CD8-positive, alpha-beta memory T cell (primary cell): ENCODE measurements around the gene LYST. TPM values are rescaled to one million over a fixed set of nuclear protein-coding genes. Genes with fewer than 3 reads are reported as not detected.

ENCODE experiments used
- CTCF ChIA-PET: fragments of 350-600 bp; sonication (Branson Sonifier 250); formaldehyde crosslinking; loops from one replicate; lab custom pipeline; 2021; ENCODE audit warnings: antibody characterized with exemption; lab: Charles Lee
- POLR2A ChIA-PET: fragments of 350-600 bp; sonication (Branson Sonifier 250); formaldehyde crosslinking; loops from one replicate; lab custom pipeline; 2021; ENCODE audit warnings: antibody characterized with exemption; lab: Charles Lee
- DNase-seq, 5 donors: peaks; one replicate each; pipeline versions ENCODE4 v3.0.0 to v3.0.0-alpha.2; 2020 to 2022; ENCODE audit warnings: mixed read lengths in 1 of 5
- H3K27ac ChIP-seq: one replicate; pipeline ENCODE4 v1.7.0; 2013; ENCODE audit warnings: low read depth, mild to moderate bottlenecking, low read length, moderate library complexity
- H3K27me3 ChIP-seq: 2 replicates; pipeline ENCODE4 v1.7.0; 2013; ENCODE audit warnings: low read length, mild to moderate bottlenecking; ENCODE audit not compliant: insufficient read depth, poor library complexity, severe bottlenecking
- H3K36me3 ChIP-seq: 2 replicates; pipeline ENCODE4 v1.7.0; 2013; ENCODE audit warnings: mild to moderate bottlenecking, low read length, moderate library complexity; ENCODE audit not compliant: insufficient read depth
- H3K4me1 ChIP-seq: 2 replicates; pipeline ENCODE4 v1.7.0; 2013; ENCODE audit warnings: mild to moderate bottlenecking, low read length, moderate library complexity; ENCODE audit not compliant: insufficient read depth
- H3K4me3 ChIP-seq: 2 replicates; pipeline ENCODE4 v1.7.0; 2013; ENCODE audit warnings: mild to moderate bottlenecking, low read length
- H3K9me3 ChIP-seq: 2 replicates; pipeline ENCODE4 v1.7.0; 2013; ENCODE audit warnings: mild to moderate bottlenecking, low read length
- H3K27ac Mint-ChIP-seq, 8 donors: one replicate each; pipeline ENCODE4 v1.8.0; 2020 to 2021; ENCODE audit warnings: mixed read lengths in 8 of 8, mild to moderate bottlenecking in 6 of 8, inconsistent platforms in 3 of 8, moderate library complexity in 3 of 8
- H3K27me3 Mint-ChIP-seq, 2 donors: one replicate each; pipeline ENCODE4 v1.8.0; 2020 to 2021; ENCODE audit warnings: mixed read lengths in 2 of 2, mild to moderate bottlenecking in 1 of 2, moderate library complexity in 1 of 2
- H3K36me3 Mint-ChIP-seq, 3 donors: one replicate each; pipeline ENCODE4 v1.8.0; 2020 to 2021; ENCODE audit warnings: mixed read lengths in 3 of 3, inconsistent platforms in 1 of 3, mild to moderate bottlenecking in 1 of 3
- H3K4me1 Mint-ChIP-seq, 3 donors: one replicate each; pipeline ENCODE4 v1.8.0; 2020 to 2021; ENCODE audit warnings: mixed read lengths in 3 of 3, inconsistent platforms in 1 of 3, mild to moderate bottlenecking in 1 of 3
- H3K4me3 Mint-ChIP-seq, 7 donors: one replicate each; pipeline ENCODE4 v1.8.0; 2020 to 2021; ENCODE audit warnings: mixed read lengths in 7 of 7, mild to moderate bottlenecking in 6 of 7, moderate library complexity in 4 of 7, inconsistent platforms in 2 of 7
- H3K9me3 Mint-ChIP-seq, 5 donors: one replicate each; pipeline ENCODE4 v1.8.0; 2020 to 2022; ENCODE audit warnings: mixed read lengths in 5 of 5, mild to moderate bottlenecking in 3 of 5, moderate library complexity in 2 of 5, inconsistent platforms in 1 of 5
- polyA plus RNA-seq: library from polyadenylated mRNA; unstranded; fragments of 300-500 nt; fragmentation: Illumina TruSeq; gene quantifications from one replicate; pipeline ENCODE4 v1.2.3, GENCODE V29; 2021
- total RNA-seq, 2 experiments: library from RNA; stranded (reverse); gene quantifications; one replicate each; pipeline ENCODE4 v1.2.3, GENCODE V29; 2021

LYST gene
- total and polyA plus RNA-seq, 3 experiments from 2014 or later, result 24.1 to 79.9 (median 76.9) TPM

DNA sequence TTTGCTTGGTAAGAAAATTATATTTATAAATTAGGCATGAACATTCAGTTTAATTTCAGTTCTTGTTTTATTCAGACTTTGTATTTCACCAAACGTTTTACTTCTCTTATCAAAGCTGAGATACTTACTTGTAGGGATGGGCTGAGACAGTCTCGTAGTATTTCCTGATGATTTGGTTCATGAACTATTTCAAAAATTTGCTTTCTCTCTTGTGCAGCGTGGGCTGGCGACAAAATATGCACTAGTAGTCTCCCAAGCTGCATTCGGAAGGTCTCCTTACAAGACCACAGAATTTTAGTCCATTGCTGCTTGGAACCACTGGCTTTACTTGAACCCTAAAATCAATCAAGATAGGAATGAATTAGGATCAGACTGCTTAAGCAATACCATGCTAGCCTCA lies 125.4 kb downstream of the LYST start:
- Histone ChIP-seq H3K9me3 (no peaks in the 10 kb centered on the region), H3K27me3 (no peaks in the 10 kb centered on the region), H3K4me1 (no peaks in the 10 kb centered on the region), H3K36me3 (peaks cover 21% of the 10 kb centered on the region), H3K4me3 (no peak overlapping the region), H3K27ac (no peak overlapping the region)
- ChIA-PET CTCF (no interaction called here), POLR2A (no interaction called here)
- DNase-seq, result no peak
- H3K27ac Mint-ChIP-seq, result peak overlapping the region in 1 of 8 donors; percentile 10
- H3K4me1 Mint-ChIP-seq, result peaks cover 0 to 4% (median 3%) of the 10 kb centered on the region in 3 donors
- H3K27me3 Mint-ChIP-seq, result no peaks in the 10 kb centered on the region
- H3K36me3 Mint-ChIP-seq, result peaks cover 13 to 86% (median 37%) of the 10 kb centered on the region in 3 donors
- H3K4me3 Mint-ChIP-seq, result no peak overlapping the region
- no peaks in the 10 kb centered on the region for H3K9me3 Mint-ChIP-seq

DNA sequence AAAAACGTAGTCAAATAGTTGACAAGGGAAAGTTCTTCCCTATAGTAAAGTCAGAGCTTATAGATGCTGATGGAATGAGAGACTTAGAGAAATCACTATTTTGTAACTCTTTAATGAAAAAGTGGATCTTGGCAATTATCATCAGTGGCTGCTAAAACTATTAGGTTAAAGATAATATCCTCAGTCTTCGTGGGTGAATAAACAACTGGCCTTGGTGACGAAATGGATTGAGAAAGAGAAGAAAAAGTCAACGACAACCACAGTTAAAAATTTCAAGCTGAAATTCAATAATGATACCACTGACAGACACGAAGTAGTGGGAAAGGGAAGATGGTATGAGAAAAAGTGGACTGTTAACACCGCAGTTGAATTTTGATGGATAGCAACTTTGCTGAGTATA lies 127.1 kb downstream of the LYST start:
- no peak overlapping the region for H3K27ac Mint-ChIP-seq

DNA sequence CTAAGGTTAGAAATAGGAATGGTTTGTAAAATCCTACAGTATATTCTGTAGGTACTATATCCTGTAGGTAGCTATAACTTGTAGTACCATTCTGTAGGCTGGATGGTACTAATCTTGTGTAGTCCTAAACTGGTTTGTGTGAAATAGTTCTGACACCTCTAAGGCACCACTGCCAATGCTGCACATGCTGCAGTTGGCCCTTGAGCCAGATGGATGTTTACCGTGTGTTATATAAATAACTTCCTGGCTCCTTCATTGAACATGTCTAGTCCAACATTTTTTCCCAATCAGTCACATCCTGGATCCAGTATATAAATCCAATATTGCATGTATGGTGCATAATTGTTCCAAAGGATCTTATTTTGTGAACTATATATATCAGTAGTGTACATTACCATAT lies 127.6 kb downstream of the LYST start:
- Mint-ChIP-seq H3K9me3 (no peaks in the 10 kb centered on the region), H3K4me1 (peaks cover 4 to 5% (median 5%) of the 10 kb centered on the region in 3 donors), H3K27me3 (no peaks in the 10 kb centered on the region), H3K27ac (no peak overlapping the region), H3K4me3 (no peak overlapping the region), H3K36me3 (peaks cover 13 to 67% (median 27%) of the 10 kb centered on the region in 3 donors)
- H3K4me1 ChIP-seq, result no peaks in the 10 kb centered on the region
- no peaks in the 10 kb centered on the region for H3K27me3 ChIP-seq
- no peak overlapping the region for H3K27ac ChIP-seq
- H3K36me3 ChIP-seq, result peaks cover 5% of the 10 kb centered on the region
- H3K4me3 ChIP-seq, result no peak overlapping the region
- DNase-seq, result no peak
- no peaks in the 10 kb centered on the region for H3K9me3 ChIP-seq
- CTCF ChIA-PET, result no interaction called here
- POLR2A ChIA-PET, result no interaction called here

More for the DNA sequence above, 127.1 kb downstream of the LYST start:
- Mint-ChIP-seq H3K4me1 (peaks cover 0 to 5% (median 5%) of the 10 kb centered on the region in 3 donors), H3K9me3 (no peaks in the 10 kb centered on the region), H3K4me3 (no peak overlapping the region), H3K36me3 (peaks cover 13 to 72% (median 31%) of the 10 kb centered on the region in 3 donors), H3K27me3 (no peaks in the 10 kb centered on the region)
- no peak overlapping the region for H3K27ac ChIP-seq
- CTCF ChIA-PET, result no interaction called here
- peaks cover 9% of the 10 kb centered on the region for H3K36me3 ChIP-seq
- H3K4me1 ChIP-seq, result no peaks in the 10 kb centered on the region
- H3K27me3 ChIP-seq, result no peaks in the 10 kb centered on the region
- no peaks in the 10 kb centered on the region for H3K9me3 ChIP-seq
- POLR2A ChIA-PET, result no interaction called here
- no peak for DNase-seq
- H3K4me3 ChIP-seq, result no peak overlapping the region

DNA sequence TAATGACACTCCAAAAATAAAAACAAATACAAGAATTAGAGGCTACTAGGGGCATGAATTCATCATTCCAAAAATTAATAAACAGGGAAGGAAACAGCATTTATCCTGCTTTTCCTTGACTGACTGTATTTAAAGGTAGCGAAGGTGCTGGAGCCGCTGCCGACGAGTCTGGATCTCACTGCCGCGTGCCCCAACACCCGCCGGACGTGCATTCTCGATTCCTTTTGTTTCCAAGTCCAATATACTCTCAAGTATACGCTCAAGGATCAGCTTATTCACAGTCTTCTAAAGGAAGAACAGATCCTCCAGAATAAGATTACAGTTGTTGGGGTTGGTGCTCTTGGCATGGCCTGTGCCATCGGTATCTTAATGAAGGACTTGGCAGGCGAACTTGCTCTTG lies 129.0 kb downstream of the LYST start:
- Mint-ChIP-seq H3K36me3 (peaks cover 13 to 65% (median 27%) of the 10 kb centered on the region in 3 donors), H3K9me3 (no peaks in the 10 kb centered on the region), H3K4me1 (peaks cover 5 to 7% (median 5%) of the 10 kb centered on the region in 3 donors), H3K4me3 (no peak overlapping the region), H3K27ac (peak overlapping the region in 1 of 8 donors; percentile 7), H3K27me3 (no peaks in the 10 kb centered on the region)
- CTCF ChIA-PET, result interaction anchor here (0.8 kb wide), 1 partner anchor 224 kb away, joined by 3 read pairs; no protein-coding TSS in a partner anchor
- no peak for DNase-seq
- Histone ChIP-seq H3K9me3 (no peaks in the 10 kb centered on the region), H3K4me3 (no peak overlapping the region), H3K36me3 (no peaks in the 10 kb centered on the region), H3K4me1 (no peaks in the 10 kb centered on the region), H3K27ac (no peak overlapping the region), H3K27me3 (no peaks in the 10 kb centered on the region)
- POLR2A ChIA-PET, result no interaction called here

DNA sequence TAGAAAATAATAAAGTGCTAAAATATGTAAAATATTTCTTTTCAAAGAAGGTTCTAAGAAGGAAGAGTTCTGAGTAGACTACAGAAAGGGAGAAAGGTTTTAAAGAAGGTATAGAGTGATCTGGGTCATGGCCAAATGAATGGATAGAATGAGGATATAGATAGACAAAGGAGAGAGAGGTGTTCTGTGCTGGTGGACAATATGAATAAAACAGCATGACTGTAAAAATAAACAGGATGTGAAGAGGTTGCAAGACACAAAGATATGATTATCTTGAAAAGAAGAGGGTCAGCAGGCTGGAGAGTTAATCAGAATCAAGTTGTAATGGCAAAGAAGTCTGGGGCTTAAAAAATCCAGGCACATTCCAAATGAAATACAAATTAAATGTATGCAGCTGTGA lies 130.4 kb downstream of the LYST start:
- CTCF ChIA-PET, result interaction anchor here (1.4 kb wide), 1 partner anchor 19 kb away, joined by 3 read pairs; no protein-coding TSS in a partner anchor

DNA sequence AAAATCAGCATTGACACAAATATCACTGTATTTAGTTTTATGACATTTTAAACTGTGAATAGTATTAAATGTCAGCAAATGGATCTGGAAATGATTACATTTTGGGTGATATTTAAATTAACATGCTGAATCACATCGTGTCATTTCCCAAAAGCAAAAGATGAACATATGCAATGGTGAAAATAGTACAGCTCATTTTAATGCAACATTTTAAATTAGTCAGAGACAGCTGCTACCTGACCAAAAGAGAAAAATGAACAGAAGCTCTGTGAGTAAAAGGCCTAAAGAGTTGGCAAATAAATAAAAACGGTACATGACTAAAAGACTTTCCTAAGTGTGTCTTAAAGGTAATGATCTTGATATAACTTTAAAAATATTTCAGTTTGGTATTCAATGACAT lies 131.1 kb downstream of the LYST start:
- Histone ChIP-seq H3K27ac (no peak overlapping the region), H3K4me1 (no peaks in the 10 kb centered on the region), H3K9me3 (no peaks in the 10 kb centered on the region), H3K4me3 (no peak overlapping the region), H3K27me3 (no peaks in the 10 kb centered on the region), H3K36me3 (no peaks in the 10 kb centered on the region)
- Mint-ChIP-seq H3K27ac (no peak overlapping the region), H3K9me3 (no peaks in the 10 kb centered on the region), H3K4me1 (peaks cover 5 to 7% (median 5%) of the 10 kb centered on the region in 3 donors), H3K4me3 (no peak overlapping the region), H3K36me3 (peaks cover 13 to 59% (median 23%) of the 10 kb centered on the region in 3 donors), H3K27me3 (no peaks in the 10 kb centered on the region)
- no peak for DNase-seq
- ChIA-PET POLR2A (no interaction called here), CTCF (interaction anchor here (1.4 kb wide), 1 partner anchor 18 kb away, joined by 3 read pairs; no protein-coding TSS in a partner anchor)

More for the DNA sequence above, 130.4 kb downstream of the LYST start:
- H3K27me3 Mint-ChIP-seq, result no peaks in the 10 kb centered on the region
- peaks cover 13 to 58% (median 21%) of the 10 kb centered on the region in 3 donors for H3K36me3 Mint-ChIP-seq
- Histone ChIP-seq H3K36me3 (no peaks in the 10 kb centered on the region), H3K27me3 (no peaks in the 10 kb centered on the region), H3K9me3 (no peaks in the 10 kb centered on the region), H3K4me3 (no peak overlapping the region), H3K4me1 (no peaks in the 10 kb centered on the region), H3K27ac (no peak overlapping the region)
- H3K27ac Mint-ChIP-seq, result peak overlapping the region in 5 of 8 donors; percentile 1 to 72 (median 20)
- POLR2A ChIA-PET, result no interaction called here
- H3K4me1 Mint-ChIP-seq, result peaks cover 5 to 7% (median 5%) of the 10 kb centered on the region in 3 donors
- H3K4me3 Mint-ChIP-seq, result no peak overlapping the region
- DNase-seq, result no peak
- H3K9me3 Mint-ChIP-seq, result no peaks in the 10 kb centered on the region

DNA sequence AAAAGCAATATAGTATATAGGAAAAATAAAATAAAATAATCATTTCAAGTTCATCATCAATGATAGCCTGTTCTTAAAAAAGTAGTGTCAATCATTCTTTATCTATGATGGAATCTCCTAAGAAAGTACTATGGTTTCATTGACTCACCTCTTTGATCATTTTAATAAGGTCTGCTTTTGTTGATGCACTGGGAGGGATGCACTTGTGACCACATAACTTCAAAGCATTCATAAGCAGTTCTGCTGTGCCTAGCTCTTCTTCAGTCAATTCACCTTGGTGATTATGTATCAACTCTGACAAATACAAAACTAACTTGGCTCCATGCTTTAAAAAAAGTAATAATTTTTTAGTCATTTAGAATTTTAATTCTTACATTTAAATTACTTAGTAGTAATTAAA lies 132.4 kb downstream of the LYST start:
- Mint-ChIP-seq H3K27ac (peak overlapping the region in 1 of 8 donors; percentile 55), H3K36me3 (peaks cover 13 to 52% (median 16%) of the 10 kb centered on the region in 3 donors), H3K4me1 (peaks cover 5 to 7% (median 5%) of the 10 kb centered on the region in 3 donors), H3K4me3 (no peak overlapping the region), H3K27me3 (peaks cover 0 to 2% of the 10 kb centered on the region in 2 donors), H3K9me3 (no peaks in the 10 kb centered on the region)
- Histone ChIP-seq H3K27me3 (no peaks in the 10 kb centered on the region), H3K27ac (no peak overlapping the region), H3K4me1 (no peaks in the 10 kb centered on the region), H3K36me3 (no peaks in the 10 kb centered on the region), H3K9me3 (no peaks in the 10 kb centered on the region), H3K4me3 (no peak overlapping the region)
- ChIA-PET POLR2A (no interaction called here), CTCF (no interaction called here)
- peak in 1 of 5 donors; percentile 23 for DNase-seq

DNA sequence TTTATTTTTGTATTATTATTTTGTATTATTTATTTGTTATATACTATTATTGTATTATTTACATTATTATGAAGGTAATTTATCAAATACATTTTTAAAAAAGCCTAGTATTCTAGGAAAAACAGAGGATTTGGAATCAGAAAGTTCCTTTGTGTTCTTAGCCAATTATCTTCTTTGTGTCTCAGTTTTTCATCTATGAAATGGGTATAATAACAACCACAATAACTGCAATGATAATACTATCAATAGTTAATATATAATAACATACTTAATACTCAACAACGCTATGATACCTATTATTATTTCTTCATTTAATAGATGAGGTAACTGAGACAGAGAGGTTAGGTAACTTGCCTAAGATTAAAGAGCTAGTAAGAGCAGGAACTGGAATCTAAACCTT lies 136.7 kb downstream of the LYST start:
- H3K36me3 Mint-ChIP-seq, result peaks cover 0 to 50% (median 9%) of the 10 kb centered on the region in 3 donors
- no peaks in the 10 kb centered on the region for H3K27me3 ChIP-seq
- CTCF ChIA-PET, result no interaction called here
- DNase-seq, result no peak
- no peak overlapping the region for H3K27ac ChIP-seq
- H3K27ac Mint-ChIP-seq, result no peak overlapping the region
- H3K4me3 ChIP-seq, result no peak overlapping the region
- H3K9me3 ChIP-seq, result no peaks in the 10 kb centered on the region
- no peak overlapping the region for H3K4me3 Mint-ChIP-seq
- H3K4me1 ChIP-seq, result no peaks in the 10 kb centered on the region
- POLR2A ChIA-PET, result interaction anchor here (0.6 kb wide), 1 partner anchor 85 kb away, joined by 8 read pairs; no protein-coding TSS in a partner anchor
- H3K36me3 ChIP-seq, result no peaks in the 10 kb centered on the region
- peaks cover 0 to 2% of the 10 kb centered on the region in 2 donors for H3K27me3 Mint-ChIP-seq
- H3K4me1 Mint-ChIP-seq, result peaks cover 0 to 7% (median 2%) of the 10 kb centered on the region in 3 donors
- no peaks in the 10 kb centered on the region for H3K9me3 Mint-ChIP-seq
